ENCODE data around the gene UTP3. TPM values are rescaled to one million over a fixed set of nuclear protein-coding genes. Genes with fewer than 3 reads are reported as not detected.

UTP3 gene
- total and polyA plus RNA-seq, 2 donors (not counting 3 experiments of a cell fraction or from before 2014, with no cell fraction given): 8.7 to 32.8 TPM

- Histone ChIP-seq H3K9me3 (replicated peaks; ENCODE audit: control insufficient read depth, insufficient read depth, low read length) (no peaks in the 10 kb centered on the region), H3K27ac (ENCODE audit: insufficient read depth, low read depth, low read length) (no peak overlapping the region), H3K79me2 (ENCODE audit: control insufficient read depth, insufficient read depth, low read length) (peaks cover 13% of the 10 kb centered on the region), H3K36me3 (ENCODE audit: control insufficient read depth in 2 of 2, extremely low read depth in 1 of 2, insufficient read depth in 2 of 2, low read length in 2 of 2) (no peaks in the 10 kb centered on the region), H2AFZ (ENCODE audit: low read depth, low read length) (no peak overlapping the region), H3K9me1 (replicated peaks; ENCODE audit: control insufficient read depth, extremely low read depth, insufficient read depth, low read length) (no peaks in the 10 kb centered on the region), H3K4me3 (replicated peaks in 1 of 3; ENCODE audit: insufficient read depth in 1 of 3, low read depth in 1 of 3, low read length in 3 of 3) (no peak overlapping the region), H3K4me1 (ENCODE audit: control insufficient read depth, extremely low read depth, insufficient read depth, low read length) (no peaks in the 10 kb centered on the region), H3K9ac (replicated peaks; ENCODE audit: extremely low read depth, insufficient read depth, low read length) (no peak overlapping the region), H4K20me1 (replicated peaks; ENCODE audit: control insufficient read depth, extremely low read depth, insufficient read depth, low read length) (no peaks in the 10 kb centered on the region), H3K4me2 (ENCODE audit: insufficient read depth, low read length) (no peak overlapping the region), H3K27me3 (ENCODE audit: control insufficient read depth in 2 of 2, insufficient read depth in 2 of 2, low read length in 2 of 2) (no peaks in the 10 kb centered on the region)
- POLR2A ChIA-PET: no interaction called here
- CTCF ChIA-PET: interaction anchor here (1.5 to 4.0 kb wide), 2 partner anchors 10 to 17 kb away, joined by 4 to 17 read pairs; no protein-coding TSS in a partner anchor
- DNase-seq (ENCODE audit: low read depth, low spot score): no peak
- TF ChIP-seq EZH2 (IDR thresholded peaks at IDR 0.05; ENCODE audit: borderline replicate concordance, low read depth, low read length, severe bottlenecking) (no peak), FOS (IDR thresholded peaks at IDR 0.05; ENCODE audit: borderline replicate concordance, insufficient read depth, low read length) (no peak), POLR2AphosphoS5 (IDR thresholded peaks at IDR 0.05; ENCODE audit: insufficient read depth, low read depth, low read length) (no peak), JUN (IDR thresholded peaks at IDR 0.05; ENCODE audit: borderline replicate concordance, insufficient read depth, insufficient read length, low read depth) (no peak), GATA2 (IDR thresholded peaks at IDR 0.05; ENCODE audit: insufficient read depth, insufficient read length, low read depth, low read length) (no peak), CTCF (IDR thresholded peaks at IDR 0.05; ENCODE audit: extremely low read depth in 1 of 2, insufficient read depth in 1 of 2, low read depth in 1 of 2, low read length in 2 of 2) (no peak), MAX (IDR thresholded peaks at IDR 0.05; ENCODE audit: insufficient read depth, insufficient read length) (no peak), MYC (IDR thresholded peaks at IDR 0.05; ENCODE audit: low read depth, low read length) (no peak), POLR2A (IDR thresholded peaks at IDR 0.05; ENCODE audit: low read depth, low read length) (no peak)
- FAIRE-seq: no peak
- dilution Hi-C loops (cut with MboI; ENCODE audit: extremely low pct_ligation_motif_present, low sequenced_read_pairs) (no loop called here), intact Hi-C loops (cut with micrococcal nuclease) (no loop called here)
- BruUV-seq (replicated peaks): no TSS peak
Measured at GRCh38 chr4:70724463-70724862, 36.1 kb downstream of the UTP3 start.

All from endothelial cell of umbilical vein (primary cell).